WTC11 (cell line): ENCODE results near the gene SPOUT1. TPM values are rescaled to one million over a fixed set of nuclear protein-coding genes. Genes with fewer than 3 reads are reported as not detected.
A peak's percentile ranks its signal among the peaks of the same experiment; 100 is the strongest.

ENCODE experiments used
- ATAC-seq: fragments of 200-7000 bp; cut with Tn5 transposase; 2 replicates; pipeline ENCODE4 v1.10.0; 2021; ENCODE audit warnings: mild to moderate bottlenecking, moderate library complexity
- CTCF ChIA-PET: fragments of 300-600 bp; sonication (Branson Sonifier 250); formaldehyde crosslinking; loops from one replicate; lab custom pipeline; 2021; ENCODE audit warnings: antibody characterized with exemption; lab: Charles Lee
- POLR2A ChIA-PET: fragments of 350-600 bp; sonication (Branson Sonifier 250); formaldehyde crosslinking; loops from one replicate; lab custom pipeline; 2021; ENCODE audit warnings: antibody characterized with exemption; lab: Charles Lee
- DNase-seq: peaks from one replicate; pipeline ENCODE4 v3.0.0; 2021; ENCODE audit warnings: low spot score
- H3K27ac Mint-ChIP-seq: 2 replicates; pipeline ENCODE4 v1.8.0; 2021; ENCODE audit warnings: mixed read lengths
- H3K27me3 Mint-ChIP-seq: 2 replicates; pipeline ENCODE4 v1.8.0; 2021; ENCODE audit warnings: low read depth, mild to moderate bottlenecking, moderate library complexity, mixed read lengths
- H3K36me3 Mint-ChIP-seq: 2 replicates; pipeline ENCODE4 v1.8.0; 2021; ENCODE audit warnings: mixed read lengths
- H3K4me1 Mint-ChIP-seq: 2 replicates; pipeline ENCODE4 v1.8.0; 2022; ENCODE audit warnings: mixed read lengths
- H3K4me3 Mint-ChIP-seq: 2 replicates; pipeline ENCODE4 v1.8.0; 2021; ENCODE audit warnings: mild to moderate bottlenecking, moderate library complexity, mixed read lengths
- H3K9me3 Mint-ChIP-seq: 2 replicates; pipeline ENCODE4 v1.8.0; 2021; ENCODE audit warnings: mixed read lengths
- CBFB ChIP-seq: sonication (generic); formaldehyde crosslinking; IDR thresholded peaks from 2 replicates; pipeline ENCODE4 v1.8.1; 2022; ENCODE audit warnings: mild to moderate bottlenecking, low read depth, missing genetic modification reagents
- EMX1 ChIP-seq: fragments of 250-450 bp; sonication (Bioruptor Pico); IDR thresholded peaks from 2 replicates; pipeline ENCODE4 v1.8.0; 2021; ENCODE audit warnings: mild to moderate bottlenecking
- HMGA2 ChIP-seq: fragments of 250-450 bp; sonication (Bioruptor Pico); IDR thresholded peaks from 2 replicates; pipeline ENCODE4 v1.4.0; 2021; ENCODE audit warnings: mild to moderate bottlenecking, moderate library complexity
- JAZF1 ChIP-seq: fragments of 250-450 bp; sonication (Bioruptor Pico); IDR thresholded peaks from 2 replicates; pipeline ENCODE4 v1.9.0; 2021; ENCODE audit warnings: moderate library complexity, mild to moderate bottlenecking, inconsistent platforms
- MYBL2 ChIP-seq: sonication (generic); formaldehyde crosslinking; IDR thresholded peaks from 2 replicates; pipeline ENCODE4 v1.8.1; 2023; ENCODE audit warnings: mild to moderate bottlenecking, moderate library complexity, missing genetic modification reagents
- NFE2L1 ChIP-seq: sonication (generic); formaldehyde crosslinking; IDR thresholded peaks from 2 replicates; pipeline ENCODE4 v1.8.1; 2023; ENCODE audit warnings: missing genetic modification reagents
- NFYB ChIP-seq: sonication (generic); formaldehyde crosslinking; conservative IDR thresholded peaks from 2 replicates; pipeline ENCODE4 v1.8.0; 2022; ENCODE audit warnings: low read depth, missing genetic modification reagents
- NR2C2 ChIP-seq: sonication (generic); formaldehyde crosslinking; IDR thresholded peaks from 2 replicates; pipeline ENCODE4 v1.8.0; 2022; ENCODE audit warnings: mild to moderate bottlenecking, missing genetic modification reagents
- OVOL2 ChIP-seq: fragments of 250-450 bp; sonication (Bioruptor Pico); IDR thresholded peaks from 2 replicates; pipeline ENCODE4 v1.9.0; 2021; ENCODE audit warnings: mild to moderate bottlenecking, borderline replicate concordance
- SMAD4 ChIP-seq: sonication (generic); formaldehyde crosslinking; IDR thresholded peaks from 2 replicates; pipeline ENCODE4 v1.8.0; 2022; ENCODE audit warnings: mild to moderate bottlenecking, missing genetic modification reagents
- SP1 ChIP-seq: sonication (generic); formaldehyde crosslinking; conservative IDR thresholded peaks from 2 replicates; pipeline ENCODE4 v1.8.1; 2022; ENCODE audit warnings: missing genetic modification reagents
- TEAD1 ChIP-seq: sonication (generic); formaldehyde crosslinking; IDR thresholded peaks from 2 replicates; pipeline ENCODE4 v1.8.0; 2022; ENCODE audit warnings: mild to moderate bottlenecking, missing genetic modification reagents
- ZBTB21 ChIP-seq: sonication (generic); formaldehyde crosslinking; IDR thresholded peaks from 2 replicates; pipeline ENCODE4 v1.8.1; 2023; ENCODE audit warnings: mild to moderate bottlenecking, missing genetic modification reagents, borderline replicate concordance
- ZNF138 ChIP-seq: sonication (generic); formaldehyde crosslinking; conservative IDR thresholded peaks from 2 replicates; pipeline ENCODE4 v1.8.1; 2022; ENCODE audit warnings: mild to moderate bottlenecking, moderate library complexity, missing genetic modification reagents
- ZNF263 ChIP-seq: sonication (generic); formaldehyde crosslinking; IDR thresholded peaks from 2 replicates; pipeline ENCODE4 v1.8.1; 2022; ENCODE audit warnings: low read depth, mild to moderate bottlenecking, moderate library complexity, missing genetic modification reagents
- ZNF396 ChIP-seq: fragments of 250-450 bp; sonication (Bioruptor Pico); IDR thresholded peaks from 2 replicates; pipeline ENCODE4 v1.8.0; 2021; ENCODE audit warnings: mild to moderate bottlenecking, moderate library complexity, borderline replicate concordance
- ZNF416 ChIP-seq: fragments of 250-450 bp; sonication (Bioruptor Pico); IDR thresholded peaks from 2 replicates; pipeline ENCODE4 v1.9.0; 2021; ENCODE audit warnings: mild to moderate bottlenecking, inconsistent platforms
- ZNF423 ChIP-seq: fragments of 250-450 bp; sonication (Bioruptor Pico); IDR thresholded peaks from 2 replicates; pipeline ENCODE4 v2.1.2; 2022; ENCODE audit warnings: mild to moderate bottlenecking, moderate library complexity
- total RNA-seq: library from RNA; stranded (reverse); gene quantifications from 3 replicates; pipeline ENCODE4 v1.2.3, GENCODE V29; 2021
- TF ChIP-seq, protein P1 (sequence below): sonication (generic); formaldehyde crosslinking; IDR thresholded peaks from 2 replicates; pipeline ENCODE4 v1.8.1; 2022; ENCODE audit warnings: low read depth, missing genetic modification reagents, borderline replicate concordance
- TF ChIP-seq, protein P2 (sequence below): sonication (generic); formaldehyde crosslinking; IDR thresholded peaks from 2 replicates; pipeline ENCODE4 v1.8.0; 2023; ENCODE audit warnings: missing genetic modification reagents, mild to moderate bottlenecking, borderline replicate concordance
- TF ChIP-seq, protein P3 (sequence below): sonication (generic); formaldehyde crosslinking; IDR thresholded peaks from 2 replicates; pipeline ENCODE4 v1.8.0; 2022; ENCODE audit warnings: mild to moderate bottlenecking, missing genetic modification reagents
- TF ChIP-seq, protein P4 (sequence below): sonication (generic); formaldehyde crosslinking; IDR thresholded peaks from 2 replicates; pipeline ENCODE4 v1.8.0; 2023; ENCODE audit warnings: mild to moderate bottlenecking, missing genetic modification reagents
- TF ChIP-seq, protein P5 (sequence below): fragments of 200-600 bp; IDR thresholded peaks from 2 replicates; pipeline ENCODE4 v1.8.0; 2022; ENCODE audit warnings: antibody characterized with exemption
- TF ChIP-seq, protein P6 (sequence below): sonication (generic); formaldehyde crosslinking; IDR thresholded peaks from 2 replicates; pipeline ENCODE4 v1.8.1; 2023; ENCODE audit warnings: mild to moderate bottlenecking, missing genetic modification reagents, moderate library complexity
- TF ChIP-seq, protein P7 (sequence below): sonication (generic); formaldehyde crosslinking; conservative IDR thresholded peaks from 2 replicates; pipeline ENCODE4 v1.8.1; 2022; ENCODE audit warnings: mild to moderate bottlenecking, missing genetic modification reagents

Gene SPOUT1
- total RNA-seq, 1 experiment from 2014 or later = 79.3 TPM

DNA sequence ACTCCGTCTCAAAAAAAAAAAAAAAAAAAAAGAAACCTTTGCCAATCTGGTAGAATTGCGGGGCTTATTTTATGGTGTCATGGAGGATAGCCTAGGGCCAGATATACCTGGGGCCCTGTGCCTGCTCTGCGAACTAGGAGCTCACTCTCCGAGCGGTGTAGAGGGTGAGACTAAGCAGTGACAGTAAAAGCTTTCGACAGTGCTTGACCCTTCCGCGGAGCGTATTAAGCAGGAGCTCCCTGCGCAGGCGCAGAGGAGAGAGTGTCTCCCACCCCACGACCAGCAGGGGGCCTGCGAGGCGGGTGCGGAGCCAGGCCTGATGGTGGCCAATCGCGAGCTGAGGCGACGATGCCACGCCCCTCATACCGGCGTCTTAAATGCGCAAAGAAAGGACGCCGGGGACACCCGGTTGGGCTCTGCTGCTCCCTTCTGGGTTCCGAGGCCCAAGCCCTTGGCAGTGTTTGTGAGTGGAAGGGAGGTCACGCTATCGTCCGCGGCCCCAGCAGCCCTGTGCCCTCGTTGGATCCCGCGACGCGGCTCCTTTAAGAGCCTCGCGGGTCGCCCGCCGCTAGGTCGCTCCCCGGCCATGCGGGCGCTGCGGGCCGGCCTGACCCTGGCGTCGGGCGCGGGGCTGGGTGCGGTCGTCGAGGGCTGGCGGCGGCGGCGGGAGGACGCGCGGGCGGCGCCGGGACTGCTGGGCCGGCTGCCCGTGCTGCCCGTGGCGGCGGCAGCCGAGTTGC lies 11.3 kb downstream of the SPOUT1 start, which contains the start of gene ENDOG:
Gene ENDOG, plus strand, starts transcription at position 402 of the 740 bp plus-strand sequence. Its CDS starts 185 bp downstream, at position 587.
- Mint-ChIP-seq H3K27ac (peak within 1 kb of the TSS; percentile 80; the same call in 1 of the 2 replicates), H3K4me3 (peak within 1 kb of the TSS; percentile 71), H3K4me1 (peaks cover 3% of the 10 kb centered on the region), H3K27me3 (no peaks in the 10 kb centered on the region), H3K9me3 (no peaks in the 10 kb centered on the region), H3K36me3 (peaks cover 16% of the 10 kb centered on the region)
- ChIA-PET CTCF (interaction anchor here (0.5 to 3.3 kb wide), 49 partner anchors 8 to 380 kb away, joined by 3 to 40 read pairs (median 5); partner anchors contain the start of genes DOLPP1, DYNC2I2, KYAT1 and MIGA2), POLR2A (interaction anchor here (0.7 to 2.8 kb wide), 16 partner anchors 8 to 263 kb away, joined by 3 to 26 read pairs (median 3); partner anchors contain the start of genes DOLPP1, KYAT1, LRRC8A and PKN3)
- DNase-seq (peak; percentile 99), ATAC-seq (peak; percentile 86)
- TF ChIP-seq ZNF138 (CRISPR knock-in tag) (0 out of 2 replicates have a peak, but pooled peaks have one; percentile 12), HMGA2 (CRISPR knock-in tag) (no peak), NR2C2 (no peak), ZNF423 (no peak), ZNF416 (no peak), NFYB (CRISPR knock-in tag) (peak; percentile 64), ZBTB21 (CRISPR knock-in tag) (no peak), ZNF396 (no peak), EMX1 (no peak), SP1 (CRISPR knock-in tag) (peak; percentile 67; the same call in 1 of the 2 replicates), SMAD4 (CRISPR knock-in tag) (no peak), OVOL2 (no peak), CBFB (CRISPR knock-in tag) (peak; percentile 75; the same call in 1 of the 2 replicates), MYBL2 (peak; percentile 75), TEAD1 (CRISPR knock-in tag) (0 out of 2 replicates have a peak, but pooled peaks have one; percentile 53), JAZF1 (no peak), ZNF263 (CRISPR knock-in tag) (0 out of 2 replicates have a peak, but pooled peaks have one; percentile 3), NFE2L1 (CRISPR knock-in tag) (peak; percentile 77; the same call in 1 of the 2 replicates)
- TF ChIP-seq, protein P1, sequence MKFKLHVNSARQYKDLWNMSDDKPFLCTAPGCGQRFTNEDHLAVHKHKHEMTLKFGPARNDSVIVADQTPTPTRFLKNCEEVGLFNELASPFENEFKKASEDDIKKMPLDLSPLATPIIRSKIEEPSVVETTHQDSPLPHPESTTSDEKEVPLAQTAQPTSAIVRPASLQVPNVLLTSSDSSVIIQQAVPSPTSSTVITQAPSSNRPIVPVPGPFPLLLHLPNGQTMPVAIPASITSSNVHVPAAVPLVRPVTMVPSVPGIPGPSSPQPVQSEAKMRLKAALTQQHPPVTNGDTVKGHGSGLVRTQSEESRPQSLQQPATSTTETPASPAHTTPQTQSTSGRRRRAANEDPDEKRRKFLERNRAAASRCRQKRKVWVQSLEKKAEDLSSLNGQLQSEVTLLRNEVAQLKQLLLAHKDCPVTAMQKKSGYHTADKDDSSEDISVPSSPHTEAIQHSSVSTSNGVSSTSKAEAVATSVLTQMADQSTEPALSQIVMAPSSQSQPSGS = no peak
- TF ChIP-seq, protein P2, sequence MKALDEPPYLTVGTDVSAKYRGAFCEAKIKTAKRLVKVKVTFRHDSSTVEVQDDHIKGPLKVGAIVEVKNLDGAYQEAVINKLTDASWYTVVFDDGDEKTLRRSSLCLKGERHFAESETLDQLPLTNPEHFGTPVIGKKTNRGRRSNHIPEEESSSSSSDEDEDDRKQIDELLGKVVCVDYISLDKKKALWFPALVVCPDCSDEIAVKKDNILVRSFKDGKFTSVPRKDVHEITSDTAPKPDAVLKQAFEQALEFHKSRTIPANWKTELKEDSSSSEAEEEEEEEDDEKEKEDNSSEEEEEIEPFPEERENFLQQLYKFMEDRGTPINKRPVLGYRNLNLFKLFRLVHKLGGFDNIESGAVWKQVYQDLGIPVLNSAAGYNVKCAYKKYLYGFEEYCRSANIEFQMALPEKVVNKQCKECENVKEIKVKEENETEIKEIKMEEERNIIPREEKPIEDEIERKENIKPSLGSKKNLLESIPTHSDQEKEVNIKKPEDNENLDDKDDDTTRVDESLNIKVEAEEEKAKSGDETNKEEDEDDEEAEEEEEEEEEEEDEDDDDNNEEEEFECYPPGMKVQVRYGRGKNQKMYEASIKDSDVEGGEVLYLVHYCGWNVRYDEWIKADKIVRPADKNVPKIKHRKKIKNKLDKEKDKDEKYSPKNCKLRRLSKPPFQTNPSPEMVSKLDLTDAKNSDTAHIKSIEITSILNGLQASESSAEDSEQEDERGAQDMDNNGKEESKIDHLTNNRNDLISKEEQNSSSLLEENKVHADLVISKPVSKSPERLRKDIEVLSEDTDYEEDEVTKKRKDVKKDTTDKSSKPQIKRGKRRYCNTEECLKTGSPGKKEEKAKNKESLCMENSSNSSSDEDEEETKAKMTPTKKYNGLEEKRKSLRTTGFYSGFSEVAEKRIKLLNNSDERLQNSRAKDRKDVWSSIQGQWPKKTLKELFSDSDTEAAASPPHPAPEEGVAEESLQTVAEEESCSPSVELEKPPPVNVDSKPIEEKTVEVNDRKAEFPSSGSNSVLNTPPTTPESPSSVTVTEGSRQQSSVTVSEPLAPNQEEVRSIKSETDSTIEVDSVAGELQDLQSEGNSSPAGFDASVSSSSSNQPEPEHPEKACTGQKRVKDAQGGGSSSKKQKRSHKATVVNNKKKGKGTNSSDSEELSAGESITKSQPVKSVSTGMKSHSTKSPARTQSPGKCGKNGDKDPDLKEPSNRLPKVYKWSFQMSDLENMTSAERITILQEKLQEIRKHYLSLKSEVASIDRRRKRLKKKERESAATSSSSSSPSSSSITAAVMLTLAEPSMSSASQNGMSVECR (CRISPR knock-in tag) = no peak
- TF ChIP-seq, protein P3, sequence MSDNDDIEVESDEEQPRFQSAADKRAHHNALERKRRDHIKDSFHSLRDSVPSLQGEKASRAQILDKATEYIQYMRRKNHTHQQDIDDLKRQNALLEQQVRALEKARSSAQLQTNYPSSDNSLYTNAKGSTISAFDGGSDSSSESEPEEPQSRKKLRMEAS = peak; percentile 56; the same call in 1 of the 2 replicates
- TF ChIP-seq, protein P4, sequence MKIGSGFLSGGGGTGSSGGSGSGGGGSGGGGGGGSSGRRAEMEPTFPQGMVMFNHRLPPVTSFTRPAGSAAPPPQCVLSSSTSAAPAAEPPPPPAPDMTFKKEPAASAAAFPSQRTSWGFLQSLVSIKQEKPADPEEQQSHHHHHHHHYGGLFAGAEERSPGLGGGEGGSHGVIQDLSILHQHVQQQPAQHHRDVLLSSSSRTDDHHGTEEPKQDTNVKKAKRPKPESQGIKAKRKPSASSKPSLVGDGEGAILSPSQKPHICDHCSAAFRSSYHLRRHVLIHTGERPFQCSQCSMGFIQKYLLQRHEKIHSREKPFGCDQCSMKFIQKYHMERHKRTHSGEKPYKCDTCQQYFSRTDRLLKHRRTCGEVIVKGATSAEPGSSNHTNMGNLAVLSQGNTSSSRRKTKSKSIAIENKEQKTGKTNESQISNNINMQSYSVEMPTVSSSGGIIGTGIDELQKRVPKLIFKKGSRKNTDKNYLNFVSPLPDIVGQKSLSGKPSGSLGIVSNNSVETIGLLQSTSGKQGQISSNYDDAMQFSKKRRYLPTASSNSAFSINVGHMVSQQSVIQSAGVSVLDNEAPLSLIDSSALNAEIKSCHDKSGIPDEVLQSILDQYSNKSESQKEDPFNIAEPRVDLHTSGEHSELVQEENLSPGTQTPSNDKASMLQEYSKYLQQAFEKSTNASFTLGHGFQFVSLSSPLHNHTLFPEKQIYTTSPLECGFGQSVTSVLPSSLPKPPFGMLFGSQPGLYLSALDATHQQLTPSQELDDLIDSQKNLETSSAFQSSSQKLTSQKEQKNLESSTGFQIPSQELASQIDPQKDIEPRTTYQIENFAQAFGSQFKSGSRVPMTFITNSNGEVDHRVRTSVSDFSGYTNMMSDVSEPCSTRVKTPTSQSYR (CRISPR knock-in tag) = 0 out of 2 replicates have a peak, but pooled peaks have one; percentile 47
- TF ChIP-seq, protein P5, sequence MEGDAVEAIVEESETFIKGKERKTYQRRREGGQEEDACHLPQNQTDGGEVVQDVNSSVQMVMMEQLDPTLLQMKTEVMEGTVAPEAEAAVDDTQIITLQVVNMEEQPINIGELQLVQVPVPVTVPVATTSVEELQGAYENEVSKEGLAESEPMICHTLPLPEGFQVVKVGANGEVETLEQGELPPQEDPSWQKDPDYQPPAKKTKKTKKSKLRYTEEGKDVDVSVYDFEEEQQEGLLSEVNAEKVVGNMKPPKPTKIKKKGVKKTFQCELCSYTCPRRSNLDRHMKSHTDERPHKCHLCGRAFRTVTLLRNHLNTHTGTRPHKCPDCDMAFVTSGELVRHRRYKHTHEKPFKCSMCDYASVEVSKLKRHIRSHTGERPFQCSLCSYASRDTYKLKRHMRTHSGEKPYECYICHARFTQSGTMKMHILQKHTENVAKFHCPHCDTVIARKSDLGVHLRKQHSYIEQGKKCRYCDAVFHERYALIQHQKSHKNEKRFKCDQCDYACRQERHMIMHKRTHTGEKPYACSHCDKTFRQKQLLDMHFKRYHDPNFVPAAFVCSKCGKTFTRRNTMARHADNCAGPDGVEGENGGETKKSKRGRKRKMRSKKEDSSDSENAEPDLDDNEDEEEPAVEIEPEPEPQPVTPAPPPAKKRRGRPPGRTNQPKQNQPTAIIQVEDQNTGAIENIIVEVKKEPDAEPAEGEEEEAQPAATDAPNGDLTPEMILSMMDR = peak; percentile 53; the same call in 1 of the 2 replicates
- TF ChIP-seq, protein P6, sequence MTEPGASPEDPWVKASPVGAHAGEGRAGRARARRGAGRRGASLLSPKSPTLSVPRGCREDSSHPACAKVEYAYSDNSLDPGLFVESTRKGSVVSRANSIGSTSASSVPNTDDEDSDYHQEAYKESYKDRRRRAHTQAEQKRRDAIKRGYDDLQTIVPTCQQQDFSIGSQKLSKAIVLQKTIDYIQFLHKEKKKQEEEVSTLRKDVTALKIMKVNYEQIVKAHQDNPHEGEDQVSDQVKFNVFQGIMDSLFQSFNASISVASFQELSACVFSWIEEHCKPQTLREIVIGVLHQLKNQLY (CRISPR knock-in tag) = no peak
- TF ChIP-seq, protein P7, sequence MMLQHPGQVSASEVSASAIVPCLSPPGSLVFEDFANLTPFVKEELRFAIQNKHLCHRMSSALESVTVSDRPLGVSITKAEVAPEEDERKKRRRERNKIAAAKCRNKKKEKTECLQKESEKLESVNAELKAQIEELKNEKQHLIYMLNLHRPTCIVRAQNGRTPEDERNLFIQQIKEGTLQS (CRISPR knock-in tag) = no peak
